ENCODE measurements around the gene VSTM5.
"Not testable (repeated sequence)": the region's sequence is repeated elsewhere in the genome, so short reads cannot be mapped to it uniquely, and the experiment has no call there.

The VSTM5 gene

DNA sequence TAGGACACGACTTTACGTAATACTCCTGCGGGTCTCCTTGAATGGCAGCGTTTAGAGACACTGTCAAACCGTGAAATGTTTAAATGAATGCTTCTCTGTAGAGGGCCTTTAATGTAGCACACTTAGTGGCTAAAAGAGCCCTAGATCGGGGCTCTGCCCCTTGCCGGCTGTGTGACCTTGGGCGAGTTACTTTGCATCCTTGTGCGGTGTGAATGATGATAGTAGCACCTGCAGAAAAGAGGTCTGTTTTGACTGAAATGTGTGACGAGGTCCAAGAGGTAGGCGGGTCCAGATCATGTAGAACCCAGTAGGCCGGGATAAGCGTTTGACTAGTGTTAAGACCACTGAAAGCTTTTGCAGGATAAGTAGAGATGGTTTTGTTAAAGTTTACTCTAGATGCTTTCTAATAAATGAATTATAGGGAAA lies 65.5 kb downstream of the VSTM5 start:
- peak; percentile 2 for DNase-seq

DNA sequence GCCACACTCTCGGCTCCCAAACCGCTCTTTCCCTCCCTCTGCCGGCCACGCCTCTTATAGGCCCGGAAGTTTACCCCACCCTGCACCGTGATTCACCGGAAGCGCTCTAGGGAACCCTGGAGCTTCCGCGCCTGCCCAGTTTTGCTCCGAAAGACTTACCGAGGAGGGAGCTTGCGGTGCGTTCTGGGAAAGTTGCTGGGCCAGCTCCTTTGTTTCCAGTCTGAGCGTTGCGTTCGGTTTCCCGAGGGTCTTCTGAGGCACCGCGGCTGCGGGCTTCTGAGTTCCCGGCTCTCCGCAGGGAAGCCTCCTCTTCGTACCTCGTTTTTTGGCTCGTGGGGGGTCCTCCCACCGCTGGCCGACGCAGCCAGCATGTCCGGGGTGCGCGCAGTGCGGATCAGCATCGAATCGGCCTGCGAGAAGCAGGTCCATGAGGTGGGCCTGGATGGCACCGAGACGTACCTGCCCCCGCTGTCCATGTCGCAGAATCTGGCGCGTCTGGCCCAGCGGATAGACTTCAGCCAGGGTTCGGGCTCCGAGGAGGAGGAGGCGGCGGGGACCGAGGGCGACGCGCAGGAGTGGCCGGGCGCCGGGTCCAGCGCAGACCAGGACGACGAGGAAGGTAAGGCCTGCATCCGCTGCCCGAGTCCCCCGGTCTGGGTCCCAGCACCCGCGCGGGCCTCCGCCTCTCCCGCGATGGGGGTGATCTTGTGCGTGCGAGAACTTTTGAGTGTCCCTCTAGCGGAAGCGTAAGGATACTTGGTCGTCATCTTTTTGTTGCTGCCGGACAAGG lies 66.1 kb downstream of the VSTM5 start, which contains the start of gene MED17:
Gene MED17, plus strand, starts transcription at position 138 of the 790 bp plus-strand sequence. Its CDS starts 232 bp downstream, at position 370.
- DNase-seq, result peak; percentile 91

DNA sequence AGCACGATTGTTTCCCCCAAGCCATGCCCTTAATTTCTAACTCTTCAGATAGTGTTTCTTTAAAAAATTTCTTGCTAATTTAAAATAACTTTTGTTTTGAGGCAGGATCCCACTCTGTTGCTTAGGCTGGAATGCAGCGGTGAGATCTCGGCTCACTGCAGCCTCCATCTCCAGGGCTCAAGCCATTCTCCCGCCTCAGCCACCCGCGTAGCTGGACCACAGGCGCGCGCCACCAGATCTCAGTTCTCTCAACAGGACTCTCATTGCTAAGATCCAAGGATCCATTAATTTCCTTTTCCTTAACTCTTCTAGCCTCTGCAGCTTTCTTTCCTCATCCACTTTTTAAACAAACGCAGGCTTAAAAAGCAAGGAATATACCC lies 66.7 kb downstream of the VSTM5 start:
- no peak for DNase-seq

DNA sequence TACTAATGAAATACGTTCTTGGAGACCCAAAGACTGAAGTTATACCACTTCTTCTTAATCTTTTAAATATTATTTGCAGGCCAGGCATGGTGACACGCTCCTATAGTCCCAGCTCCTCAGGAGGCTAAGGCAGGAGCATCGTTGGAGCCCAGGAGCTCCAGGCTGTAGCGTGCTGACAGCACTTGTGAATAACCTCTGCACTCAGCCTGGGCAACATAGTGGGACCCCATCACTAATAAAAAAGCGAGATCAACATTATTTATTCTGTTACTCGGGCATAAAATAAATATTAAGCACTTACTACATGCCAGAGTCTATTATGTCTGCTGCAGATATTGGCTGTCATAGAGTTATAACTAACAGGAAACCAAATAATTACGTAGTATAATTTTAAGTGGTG lies 67.1 kb downstream of the VSTM5 start:
- DNase-seq, result no peak

DNA sequence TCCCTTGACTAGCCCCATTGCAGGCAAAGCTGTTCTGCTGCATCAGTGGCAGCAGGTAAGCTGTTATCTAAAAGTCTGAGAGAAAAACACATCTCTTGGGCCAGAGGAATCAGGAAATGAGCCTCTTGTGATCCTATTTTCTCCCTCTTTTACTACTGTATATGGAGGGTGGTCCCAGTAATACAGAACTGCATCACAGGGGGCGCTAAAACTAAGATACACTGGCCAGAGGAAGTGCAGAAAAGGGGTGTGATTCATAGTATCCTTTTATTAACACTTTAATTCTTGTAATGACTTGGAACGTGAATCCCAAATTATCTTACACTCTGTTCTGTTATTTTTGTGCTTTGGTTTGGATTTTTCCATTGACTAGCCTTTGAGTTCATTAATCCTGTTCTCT lies 75.1 kb downstream of the VSTM5 start:
- DNase-seq, result no peak

DNA sequence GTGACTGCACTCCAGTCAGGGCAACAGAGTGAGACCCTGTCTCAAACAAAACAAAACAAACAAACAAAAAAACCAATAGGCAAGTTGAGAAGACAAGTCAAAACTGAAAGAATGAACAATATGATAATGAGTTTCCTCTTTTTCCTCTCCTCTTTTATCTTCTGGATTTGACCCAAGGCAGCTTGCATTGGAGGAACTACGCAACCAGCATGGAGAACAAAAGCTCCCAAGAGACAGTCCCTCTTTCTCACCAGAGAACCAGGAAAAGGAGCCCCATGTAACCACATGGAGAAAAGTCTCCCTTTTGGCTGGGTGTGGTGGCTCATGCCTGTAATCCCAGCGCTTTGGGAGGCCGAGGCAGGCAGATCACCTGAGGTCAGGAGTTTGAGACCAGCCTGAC lies 75.9 kb downstream of the VSTM5 start:
- DNase-seq, result not testable (repeated sequence)

DNA sequence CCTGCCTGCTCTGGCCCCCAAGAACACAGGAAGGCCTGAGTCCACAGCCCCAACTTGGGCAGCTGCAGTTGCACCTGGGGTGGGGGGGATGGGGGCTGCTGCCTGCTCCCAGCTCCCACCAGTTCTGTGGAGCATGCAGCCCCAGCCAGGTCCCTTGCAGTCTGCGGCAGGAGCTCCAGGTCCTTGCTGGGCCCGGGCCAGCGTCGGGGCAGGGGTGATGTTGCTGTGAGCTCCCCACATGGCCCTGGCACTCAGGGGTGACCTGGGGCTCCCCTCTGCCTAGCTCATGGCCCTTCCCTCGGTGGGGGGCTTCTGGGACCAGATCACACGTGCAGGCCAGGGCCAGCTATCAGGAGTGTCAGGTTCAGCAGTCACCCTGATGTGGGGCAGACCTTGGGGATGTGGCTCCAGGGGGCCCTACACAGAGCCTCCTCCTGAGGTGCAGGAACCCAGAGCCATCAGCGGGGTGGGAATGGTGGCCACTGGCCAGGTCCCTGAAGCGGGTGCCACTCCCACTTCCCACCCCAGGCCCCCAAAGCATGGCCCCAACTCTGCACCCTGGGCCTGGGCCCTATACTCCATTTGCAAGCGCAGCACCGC lies 76.7 kb downstream of the VSTM5 start:
- DNase-seq, result no peak

DNA sequence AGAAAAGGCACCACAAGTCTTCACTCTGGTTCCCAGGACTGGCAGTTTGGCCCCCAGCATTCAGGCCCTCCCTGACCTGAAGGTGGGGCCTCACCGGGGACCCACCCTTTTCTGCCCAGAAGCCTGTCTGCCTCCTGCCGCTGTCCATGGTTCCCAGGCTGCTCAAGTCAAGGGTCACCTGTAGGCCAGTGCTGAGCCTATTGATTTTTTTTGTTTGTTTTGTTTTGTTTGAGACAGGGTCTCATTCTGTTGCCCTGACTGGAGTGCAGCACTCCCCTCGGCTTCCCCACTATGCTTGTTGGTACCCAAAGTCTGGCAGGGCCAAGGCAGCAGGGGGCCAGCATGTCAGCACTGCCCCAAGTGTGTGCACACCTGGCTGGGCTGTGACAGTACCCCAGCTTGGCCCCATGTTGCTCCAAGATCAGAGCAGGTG lies 77.4 kb downstream of the VSTM5 start:
- DNase-seq, result no peak

DNA sequence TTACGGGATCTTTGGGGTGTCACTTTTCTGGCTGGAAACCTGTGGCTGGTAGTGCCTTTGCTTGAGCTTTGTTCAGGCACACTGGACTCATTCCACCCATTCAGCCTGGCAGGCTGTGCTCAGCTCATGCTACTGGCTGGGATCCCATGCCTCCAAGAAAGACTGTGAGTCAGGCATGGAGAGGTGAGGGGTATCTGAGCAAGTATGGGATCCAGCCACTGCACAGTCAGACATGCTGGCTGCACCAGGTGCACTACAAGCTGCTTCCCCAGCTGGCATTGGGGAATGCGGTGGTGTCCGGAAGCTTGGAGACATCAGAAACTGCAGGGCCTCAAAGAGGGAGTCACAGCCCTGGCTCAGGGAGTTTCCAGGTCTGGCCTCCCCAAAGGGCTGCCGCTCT lies 78.3 kb downstream of the VSTM5 start:
- no peak for DNase-seq

DNA sequence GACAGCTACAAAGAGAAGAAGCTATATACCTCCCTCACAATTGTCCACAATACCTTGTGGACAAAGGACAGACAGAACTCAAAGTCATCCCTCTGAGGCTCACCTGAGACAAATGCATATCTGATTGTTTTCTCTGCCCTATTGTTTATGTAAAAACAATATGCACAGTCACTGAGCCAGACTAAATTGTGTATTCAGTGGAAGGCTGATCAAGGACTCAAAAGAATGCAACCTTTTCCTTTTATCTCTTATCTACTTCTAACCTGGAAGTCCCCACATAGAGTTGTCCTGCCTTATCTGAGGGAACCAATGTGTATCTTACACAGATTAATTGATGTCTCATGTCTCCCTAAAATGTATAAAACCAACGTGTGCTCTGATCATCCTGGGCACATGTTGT lies 80.3 kb downstream of the VSTM5 start:
- DNase-seq, result no peak
